Body of pancreas (tissue), 4 donors: ENCODE measurements around the gene FGF10. TPM values are rescaled to one million over a fixed set of nuclear protein-coding genes. Genes with fewer than 3 reads are reported as not detected.

Source experiments
- ATAC-seq: fragments of 150-250 bp; one replicate; pipeline ENCODE4 v1.9.1; 2016
- DNase-seq, 4 donors: peaks; one replicate each; pipeline ENCODE4 v3.0.0-alpha.2; 2019
- H3K27ac ChIP-seq, 4 donors: fragments of 200-600 bp; sonication (generic); 1 replicate in 3 of 4; 2 replicates in 1 of 4; pipeline versions ENCODE4 v1.5.1 to v1.6.1; 2016 to 2019; ENCODE audit warnings: mild to moderate bottlenecking in 1 of 4, mixed read lengths in 1 of 4, moderate library complexity in 1 of 4
- H3K27me3 ChIP-seq, 2 donors: fragments of 200-600 bp; sonication (generic); one replicate each; pipeline ENCODE4 v1.6.0; 2016; ENCODE audit warnings: mild to moderate bottlenecking in 1 of 2
- H3K36me3 ChIP-seq, 2 donors: fragments of 200-600 bp; sonication (generic); replicated peaks in 1 of 2; 2 replicates each; pipeline ENCODE4 v1.5.1; 2016; ENCODE audit warnings: low read depth in 2 of 2; ENCODE audit not compliant: insufficient read depth in 1 of 2
- H3K4me1 ChIP-seq: fragments of 200-600 bp; sonication (generic); one replicate; pipeline ENCODE4 v1.6.0; 2016
- H3K4me3 ChIP-seq, 2 donors: fragments of 200-600 bp; sonication (generic); 1 replicate in 1 of 2; 2 replicates in 1 of 2; pipeline ENCODE4 v1.5.1; 2016 to 2019
- H3K9me3 ChIP-seq, 3 donors: fragments of 200-600 bp; sonication (generic); 1 replicate in 2 of 3; 2 replicates in 1 of 3; pipeline ENCODE4 v1.5.1; 2016
- CTCF ChIP-seq, 7 experiments: fragments of 450-650 bp in 4 of 7; fragments of 200-600 bp in 3 of 7; sonication (generic) in 3 of 7; IDR thresholded peaks; one replicate each; pipeline ENCODE4 v1.5.1; 2016 to 2019; ENCODE audit warnings: antibody characterized with exemption in 7 of 7
- POLR2A ChIP-seq, 3 donors: fragments of 450-650 bp; IDR thresholded peaks; one replicate each; pipeline ENCODE4 v1.6.1; 2016; ENCODE audit warnings: antibody characterized with exemption in 3 of 3, mild to moderate bottlenecking in 2 of 3
- WGBS, 2 donors: methylation state at CpG; one replicate each; pipeline ENCODE4 v1.1.5; 2017; 5-methylcytosine and 5-hydroxymethylcytosine counted together
- intact Hi-C: fragments of 100-400 bp; cut with DNase I; formaldehyde crosslinking; loops from one replicate; pipeline ENCODE4 v1.15.1; 2023
- total RNA-seq, 2 donors: library from RNA; depleted of rRNA; stranded (reverse); fragments of >200 nt; gene quantifications; one replicate each; pipeline ENCODE4 v1.1.0, GENCODE V29; 2016

FGF10 gene
- total RNA-seq, 2 donors from 2014 or later: 8.6 to 11.5 TPM

- DNase-seq (peak; percentile 16 to 47 (median 26)), ATAC-seq (peak; percentile 16)
- no peaks in the 10 kb centered on the region for H3K36me3 ChIP-seq
- no peaks in the 10 kb centered on the region for H3K9me3 ChIP-seq
- WGBS, 2 donors: 2 to 5% methylated on average over 11 of the region's 11 CpGs
- no peak for TF ChIP-seq CTCF (IDR thresholded peaks at IDR 0.05)
- TF ChIP-seq POLR2A (IDR thresholded peaks at IDR 0.05): no peak
- intact Hi-C loops: no loop called here
- H3K4me1 ChIP-seq: peaks cover 13% of the 10 kb centered on the region
- peak overlapping the region; percentile 53 to 60 for H3K4me3 ChIP-seq
- H3K27ac ChIP-seq: peak overlapping the region; percentile 26 to 94 (median 84)
- no peaks in the 10 kb centered on the region for H3K27me3 ChIP-seq
Observed at GRCh38 chr5:44387921-44388320, 1.3 kb downstream of the FGF10 start.

GRCh38 chr5:44387406-44387805 lies 1.8 kb downstream of the FGF10 start:
- no peaks in the 10 kb centered on the region for H3K9me3 ChIP-seq
- DNase-seq: peak in 1 of 4 donors; percentile 14
- H3K27me3 ChIP-seq: no peaks in the 10 kb centered on the region
- peaks cover 13% of the 10 kb centered on the region for H3K4me1 ChIP-seq
- TF ChIP-seq CTCF (IDR thresholded peaks at IDR 0.05): no peak
- peak in 2 of 3 donors; percentile 30 to 43 for TF ChIP-seq POLR2A (IDR thresholded peaks at IDR 0.05)
- H3K27ac ChIP-seq: peak overlapping the region in 3 of 4 donors; percentile 83 to 94 (median 85)
- ATAC-seq: peak; percentile 8
- intact Hi-C loops: no loop called here
- no peaks in the 10 kb centered on the region for H3K36me3 ChIP-seq
- peak overlapping the region; percentile 53 to 60 for H3K4me3 ChIP-seq
- WGBS, 2 donors: 2 to 6% methylated on average over 3 of the region's 3 CpGs

- peaks cover 8% of the 10 kb centered on the region for H3K4me1 ChIP-seq
- H3K4me3 ChIP-seq: no peak overlapping the region
- H3K27me3 ChIP-seq: no peaks in the 10 kb centered on the region
- WGBS, 2 donors: 8 to 10% methylated on average over 4 of the region's 4 CpGs
- H3K27ac ChIP-seq: peak overlapping the region in 3 of 4 donors; percentile 16 to 28 (median 26)
- no peaks in the 10 kb centered on the region for H3K36me3 ChIP-seq
- peak; percentile 32 to 64 (median 42) for DNase-seq
- no peak for TF ChIP-seq CTCF (IDR thresholded peaks at IDR 0.05)
- TF ChIP-seq POLR2A (IDR thresholded peaks at IDR 0.05): no peak
- peak; percentile 41 for ATAC-seq
- no peaks in the 10 kb centered on the region for H3K9me3 ChIP-seq
- intact Hi-C loops: no loop called here
Observed at GRCh38 chr5:44385291-44385900, 3.8 kb downstream of the FGF10 start.

- ATAC-seq (no peak), DNase-seq (no peak)
- Histone ChIP-seq H3K36me3 (no peaks in the 10 kb centered on the region), H3K9me3 (no peaks in the 10 kb centered on the region), H3K4me1 (peaks cover 8% of the 10 kb centered on the region), H3K4me3 (no peak overlapping the region), H3K27ac (peak overlapping the region in 2 of 4 donors; percentile 16 to 28), H3K27me3 (no peaks in the 10 kb centered on the region)
- 4 to 19% methylated on average over 1 of the region's 1 CpG for WGBS, 2 donors
- TF ChIP-seq CTCF (IDR thresholded peaks at IDR 0.05) (no peak), POLR2A (IDR thresholded peaks at IDR 0.05) (no peak)
- intact Hi-C loops: no loop called here
Observed at GRCh38 chr5:44384816-44385215, 4.4 kb downstream of the FGF10 start.

GRCh38 chr5:44382894-44383293 lies 6.3 kb downstream of the FGF10 start:
- intact Hi-C loops: no loop called here
- peaks cover 4% of the 10 kb centered on the region for H3K4me1 ChIP-seq
- ATAC-seq: no peak
- no peak for DNase-seq
- TF ChIP-seq CTCF (IDR thresholded peaks at IDR 0.05): no peak
- TF ChIP-seq POLR2A (IDR thresholded peaks at IDR 0.05): no peak
- H3K4me3 ChIP-seq: no peak overlapping the region
- no peaks in the 10 kb centered on the region for H3K9me3 ChIP-seq
- no peaks in the 10 kb centered on the region for H3K36me3 ChIP-seq
- H3K27me3 ChIP-seq: no peaks in the 10 kb centered on the region
- H3K27ac ChIP-seq: no peak overlapping the region
